B cell (primary cell): ENCODE measurements around the gene DAB1. TPM values are rescaled to one million over a fixed set of nuclear protein-coding genes. Genes with fewer than 3 reads are reported as not detected.

Source experiments
- ATAC-seq: fragments of 200-7000 bp; cut with Tn5 transposase; one replicate; pipeline ENCODE4 v1.10.0; 2021; ENCODE audit warnings: low read depth, mild to moderate bottlenecking, moderate number of reproducible peaks, moderate library complexity
- CTCF ChIA-PET: fragments of 350-600 bp; sonication (Branson Sonifier 250); formaldehyde crosslinking; loops from one replicate; lab custom pipeline; 2021; ENCODE audit warnings: antibody characterized with exemption, inconsistent platforms; lab: Charles Lee
- POLR2A ChIA-PET: fragments of 350-600 bp; sonication (Branson Sonifier 250); formaldehyde crosslinking; loops from one replicate; lab custom pipeline; 2021; ENCODE audit warnings: antibody characterized with exemption; lab: Charles Lee
- DNase-seq: peaks from one replicate; pipeline ENCODE4 v3.0.0; 2013
- H2AFZ ChIP-seq: 2 replicates; pipeline ENCODE4 v1.6.1; 2012; ENCODE audit warnings: mild to moderate bottlenecking, low read depth, low read length; ENCODE audit not compliant: insufficient read depth, poor library complexity, severe bottlenecking
- H3K27ac ChIP-seq, 2 donors: 1 replicate in 1 of 2; 2 replicates in 1 of 2; pipeline ENCODE4 v1.5.1; 2012 to 2013; ENCODE audit warnings: low read length in 2 of 2, mild to moderate bottlenecking in 2 of 2, moderate library complexity in 1 of 2
- H3K27me3 ChIP-seq, 4 experiments: fragments of 200-600 bp in 1 of 4; sonication (generic) in 1 of 4; replicated peaks in 1 of 4; 1 replicate in 2 of 4; 2 replicates in 2 of 4; pipeline versions ENCODE4 v1.6.1 to v1.7.0; 2013 to 2016; ENCODE audit warnings: low read length in 3 of 4, mild to moderate bottlenecking in 2 of 4, mixed read lengths in 1 of 4, moderate library complexity in 1 of 4; ENCODE audit not compliant: insufficient read depth in 4 of 4, control insufficient read depth in 3 of 4; ENCODE audit errors: control extremely low read depth in 1 of 4
- H3K36me3 ChIP-seq, 2 experiments: replicated peaks in 1 of 2; 1 replicate in 1 of 2; 2 replicates in 1 of 2; pipeline versions ENCODE4 v1.6.1 to v1.7.1; 2013; ENCODE audit warnings: low read length in 1 of 2; ENCODE audit not compliant: insufficient read depth in 2 of 2, control insufficient read depth in 1 of 2; ENCODE audit errors: control extremely low read depth in 1 of 2, extremely low read depth in 1 of 2
- H3K4me1 ChIP-seq, 2 donors: fragments of 200-600 bp in 1 of 2; sonication (generic) in 1 of 2; 1 replicate in 1 of 2; 2 replicates in 1 of 2; pipeline versions ENCODE4 v1.5.1 to v1.6.1; 2013 to 2017; ENCODE audit warnings: low read length in 2 of 2; ENCODE audit not compliant: control insufficient read depth in 2 of 2, insufficient read depth in 2 of 2
- H3K4me2 ChIP-seq: replicated peaks from 2 replicates; pipeline ENCODE3; 2012; ENCODE audit warnings: mild to moderate bottlenecking, low read depth, low read length; ENCODE audit not compliant: poor library complexity, severe bottlenecking
- H3K4me3 ChIP-seq, 5 experiments: fragments of 200-600 bp in 1 of 5; sonication (generic) in 1 of 5; 1 replicate in 3 of 5; 2 replicates in 2 of 5; pipeline versions ENCODE4 v1.5.1 to v1.7.0; 2011 to 2016; ENCODE audit warnings: low read length in 4 of 5, mild to moderate bottlenecking in 4 of 5, low read depth in 2 of 5, control low read depth in 1 of 5, moderate library complexity in 1 of 5; ENCODE audit not compliant: insufficient read depth in 1 of 5; ENCODE audit errors: control extremely low read depth in 1 of 5, extremely low read depth in 1 of 5
- H3K79me2 ChIP-seq: fragments of 200-600 bp; sonication (generic); one replicate; pipeline ENCODE4 v1.6.0; 2016; ENCODE audit warnings: low read length; ENCODE audit not compliant: control insufficient read depth, insufficient read depth
- H3K9ac ChIP-seq: fragments of 200-600 bp; sonication (generic); 2 replicates; pipeline ENCODE4 v1.6.1; 2017; ENCODE audit warnings: mild to moderate bottlenecking, low read length, moderate library complexity
- H3K9me3 ChIP-seq, 3 donors: one replicate each; pipeline versions ENCODE4 v1.6.1 to v1.7.1; 2013; ENCODE audit warnings: low read length in 2 of 3; ENCODE audit not compliant: control insufficient read depth in 2 of 3, insufficient read depth in 1 of 3; ENCODE audit errors: control extremely low read depth in 1 of 3
- H4K20me1 ChIP-seq: 2 replicates; pipeline ENCODE4 v1.6.0; 2012; ENCODE audit warnings: mild to moderate bottlenecking, low read length; ENCODE audit not compliant: insufficient read depth, control insufficient read depth, poor library complexity, severe bottlenecking
- H3K27ac Mint-ChIP-seq: one replicate; pipeline ENCODE4 v1.8.0; 2021; ENCODE audit warnings: mixed read lengths
- H3K27me3 Mint-ChIP-seq: one replicate; pipeline ENCODE4 v1.8.0; 2021; ENCODE audit warnings: mixed read lengths
- H3K4me1 Mint-ChIP-seq: one replicate; pipeline ENCODE4 v1.8.0; 2021; ENCODE audit warnings: mixed read lengths
- H3K4me3 Mint-ChIP-seq: one replicate; pipeline ENCODE4 v1.8.0; 2021; ENCODE audit warnings: mixed read lengths
- H3K9me3 Mint-ChIP-seq: one replicate; pipeline ENCODE4 v1.8.0; 2022; ENCODE audit warnings: mixed read lengths; ENCODE audit not compliant: insufficient read depth
- CTCF ChIP-seq: fragments of 200-600 bp; IDR thresholded peaks from one replicate; pipeline ENCODE4 v1.8.0; 2022; ENCODE audit warnings: antibody characterized with exemption, mild to moderate bottlenecking
- EZH2 ChIP-seq: IDR thresholded peaks from 2 replicates; pipeline ENCODE4 v1.6.1; 2012; ENCODE audit warnings: borderline replicate concordance, low read depth, mild to moderate bottlenecking, moderate library complexity, low read length; ENCODE audit not compliant: insufficient read depth, poor library complexity, severe bottlenecking
- WGBS: methylation state at CpG from one replicate; pipeline ENCODE4 v1.1.5; 2013; ENCODE audit warnings: missing lambda C conversion rate; ENCODE audit not compliant: insufficient coverage; 5-methylcytosine and 5-hydroxymethylcytosine counted together
- intact Hi-C: fragments of 100-400 bp; cut with micrococcal nuclease; formaldehyde crosslinking; loops from one replicate; pipeline ENCODE4 v1.10.0; 2022
- polyA plus RNA-seq: library from polyadenylated mRNA; depleted of rRNA; stranded (reverse); fragments of >200 nt; gene quantifications from 2 replicates; pipeline ENCODE4 v1.2.3, GENCODE V29; 2012
- total RNA-seq, 2 donors: library from RNA; stranded (reverse); fragments of 120-200 nt in 1 of 2; gene quantifications; 1 replicate in 1 of 2; 2 replicates in 1 of 2; pipeline versions ENCODE4 v1.2.3 to v1.2.4, GENCODE V29; 2013 to 2022

DAB1 gene
- total and polyA plus RNA-seq, 2 donors (not counting 1 experiment from before 2014, with no cell fraction given) = not detected

GRCh38 chr1:57132993-57133622 lies 290.8 kb downstream of the DAB1 start:
- no peak overlapping the region for H3K4me2 ChIP-seq
- no peak for ATAC-seq
- no peaks in the 10 kb centered on the region for H3K79me2 ChIP-seq
- no CpG with 5 or more reads among the region's 4 CpGs for WGBS
- H3K9me3 Mint-ChIP-seq = no peaks in the 10 kb centered on the region
- H3K36me3 ChIP-seq = no peaks in the 10 kb centered on the region
- no peaks in the 10 kb centered on the region for H3K27me3 ChIP-seq
- no peaks in the 10 kb centered on the region for H3K9me3 ChIP-seq
- no peak overlapping the region for H3K4me3 Mint-ChIP-seq
- H3K27me3 Mint-ChIP-seq = no peaks in the 10 kb centered on the region
- H3K27ac Mint-ChIP-seq = no peak overlapping the region
- no peak overlapping the region for H3K27ac ChIP-seq
- POLR2A ChIA-PET = no interaction called here
- H4K20me1 ChIP-seq = no peaks in the 10 kb centered on the region
- no peak overlapping the region for H2AFZ ChIP-seq
- peaks cover 1% of the 10 kb centered on the region for H3K4me1 Mint-ChIP-seq
- intact Hi-C loops = no loop called here
- H3K9ac ChIP-seq = no peak overlapping the region
- CTCF ChIA-PET = no interaction called here
- H3K4me3 ChIP-seq = no peak overlapping the region
- TF ChIP-seq CTCF = no peak
- no peak for TF ChIP-seq EZH2
- no peaks in the 10 kb centered on the region for H3K4me1 ChIP-seq
- DNase-seq = no peak

- TF ChIP-seq EZH2 (no peak), CTCF (no peak)
- ChIA-PET POLR2A (no interaction called here), CTCF (no interaction called here)
- no peak overlapping the region for H3K27ac ChIP-seq
- H3K4me3 ChIP-seq = no peak overlapping the region
- no peak overlapping the region for H3K9ac ChIP-seq
- no peak overlapping the region for H2AFZ ChIP-seq
- H4K20me1 ChIP-seq = no peaks in the 10 kb centered on the region
- Mint-ChIP-seq H3K27ac (no peak overlapping the region), H3K9me3 (no peaks in the 10 kb centered on the region), H3K4me3 (no peak overlapping the region), H3K27me3 (no peaks in the 10 kb centered on the region), H3K4me1 (no peaks in the 10 kb centered on the region)
- H3K79me2 ChIP-seq = no peaks in the 10 kb centered on the region
- intact Hi-C loops = no loop called here
- no peak overlapping the region for H3K4me2 ChIP-seq
- no peaks in the 10 kb centered on the region for H3K27me3 ChIP-seq
- ATAC-seq (no peak), DNase-seq (no peak)
- H3K4me1 ChIP-seq = no peaks in the 10 kb centered on the region
- no peaks in the 10 kb centered on the region for H3K9me3 ChIP-seq
- no CpG with 5 or more reads among the region's 3 CpGs for WGBS
- no peaks in the 10 kb centered on the region for H3K36me3 ChIP-seq
Measured at GRCh38 chr1:57131701-57132394, 292.0 kb downstream of the DAB1 start.
